Loucy (cell line): ENCODE results near the gene ZSCAN16.

ENCODE experiments used
- EZH2phosphoT487 ChIP-seq: fragments of 200-600 bp; IDR thresholded peaks from 2 replicates; pipeline ENCODE4 v1.6.1; 2018; ENCODE audit warnings: antibody characterized with exemption, mild to moderate bottlenecking, moderate library complexity, borderline replicate concordance
- TF ChIP-seq, protein P1 (sequence below): fragments of 200-600 bp; sonication (generic); conservative IDR thresholded peaks from 2 replicates; pipeline ENCODE4 v1.5.1; 2014; ENCODE audit warnings: mild to moderate bottlenecking, antibody characterized with exemption, low read length

DNA sequence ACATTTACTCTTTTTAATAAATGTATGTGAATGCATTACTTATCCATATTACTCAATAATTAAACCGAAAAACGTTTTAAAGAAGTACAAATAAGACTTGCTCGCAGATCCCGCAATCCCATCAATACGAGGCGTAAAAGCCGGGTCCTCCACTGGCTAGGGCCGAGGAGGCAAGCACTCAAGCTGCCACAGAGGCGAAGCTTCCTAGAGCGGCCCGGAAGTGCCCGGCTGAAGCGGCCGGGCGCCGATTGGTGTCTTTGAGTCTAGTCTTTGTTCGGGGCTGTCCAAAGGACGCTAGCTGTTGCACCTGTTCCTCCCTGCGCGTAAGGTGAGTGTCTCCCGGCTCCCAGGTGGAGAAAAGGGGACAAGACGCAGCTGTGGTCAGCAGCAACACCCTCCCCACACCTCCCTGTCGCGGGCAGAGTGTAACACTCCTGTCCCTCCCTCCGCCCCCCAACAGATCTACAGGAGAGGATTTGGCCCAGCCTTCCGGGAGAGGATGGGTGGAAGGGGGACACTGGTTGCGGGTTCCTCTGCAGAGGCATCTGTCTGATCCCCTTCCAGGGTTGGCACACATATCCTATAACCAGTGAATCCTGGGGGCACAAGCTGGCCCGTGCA is at the start of gene ZSCAN16:
- TF ChIP-seq, protein P1, sequence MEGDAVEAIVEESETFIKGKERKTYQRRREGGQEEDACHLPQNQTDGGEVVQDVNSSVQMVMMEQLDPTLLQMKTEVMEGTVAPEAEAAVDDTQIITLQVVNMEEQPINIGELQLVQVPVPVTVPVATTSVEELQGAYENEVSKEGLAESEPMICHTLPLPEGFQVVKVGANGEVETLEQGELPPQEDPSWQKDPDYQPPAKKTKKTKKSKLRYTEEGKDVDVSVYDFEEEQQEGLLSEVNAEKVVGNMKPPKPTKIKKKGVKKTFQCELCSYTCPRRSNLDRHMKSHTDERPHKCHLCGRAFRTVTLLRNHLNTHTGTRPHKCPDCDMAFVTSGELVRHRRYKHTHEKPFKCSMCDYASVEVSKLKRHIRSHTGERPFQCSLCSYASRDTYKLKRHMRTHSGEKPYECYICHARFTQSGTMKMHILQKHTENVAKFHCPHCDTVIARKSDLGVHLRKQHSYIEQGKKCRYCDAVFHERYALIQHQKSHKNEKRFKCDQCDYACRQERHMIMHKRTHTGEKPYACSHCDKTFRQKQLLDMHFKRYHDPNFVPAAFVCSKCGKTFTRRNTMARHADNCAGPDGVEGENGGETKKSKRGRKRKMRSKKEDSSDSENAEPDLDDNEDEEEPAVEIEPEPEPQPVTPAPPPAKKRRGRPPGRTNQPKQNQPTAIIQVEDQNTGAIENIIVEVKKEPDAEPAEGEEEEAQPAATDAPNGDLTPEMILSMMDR, result no peak
- TF ChIP-seq EZH2phosphoT487, result no peak
